Posterior vena cava (tissue), 2 donors: Measurements from ENCODE around the gene CTSH. TPM values are rescaled to one million over a fixed set of nuclear protein-coding genes. Genes with fewer than 3 reads are reported as not detected.
"Not testable (repeated sequence)": the region's sequence is repeated elsewhere in the genome, so short reads cannot be mapped to it uniquely, and the experiment has no call there.

ENCODE experiments used
- DNase-seq: peaks from one replicate; pipeline ENCODE4 v3.0.0-alpha.2; 2020; ENCODE audit warnings: low spot score
- intact Hi-C, 2 donors: fragments of 100-400 bp; cut with DNase I; formaldehyde crosslinking; loops; one replicate each; pipeline versions ENCODE4 v1.14.1 to v1.14.2; 2022 to 2023
- total RNA-seq, 2 donors: library from RNA; stranded (reverse); fragmentation: NEBNext Ultra II Directional; extraction: Animal tissue kit (Norgen Biotek cat#: 25700); gene quantifications; one replicate each; pipeline ENCODE4 v1.2.1, GENCODE V29; 2021
- donor health status: DM: yes; HTN: yes; CAD: no.
- donor health status: DM: yes; HTN: yes; CAD: no.

Gene CTSH
- total RNA-seq, 2 donors from 2014 or later, result 40.0 to 129 TPM

GRCh38 chr15:78928176-78928575 is 16.7 kb downstream of the CTSH start:
- intact Hi-C loops, DNase-seq: not testable (repeated sequence)

DNA sequence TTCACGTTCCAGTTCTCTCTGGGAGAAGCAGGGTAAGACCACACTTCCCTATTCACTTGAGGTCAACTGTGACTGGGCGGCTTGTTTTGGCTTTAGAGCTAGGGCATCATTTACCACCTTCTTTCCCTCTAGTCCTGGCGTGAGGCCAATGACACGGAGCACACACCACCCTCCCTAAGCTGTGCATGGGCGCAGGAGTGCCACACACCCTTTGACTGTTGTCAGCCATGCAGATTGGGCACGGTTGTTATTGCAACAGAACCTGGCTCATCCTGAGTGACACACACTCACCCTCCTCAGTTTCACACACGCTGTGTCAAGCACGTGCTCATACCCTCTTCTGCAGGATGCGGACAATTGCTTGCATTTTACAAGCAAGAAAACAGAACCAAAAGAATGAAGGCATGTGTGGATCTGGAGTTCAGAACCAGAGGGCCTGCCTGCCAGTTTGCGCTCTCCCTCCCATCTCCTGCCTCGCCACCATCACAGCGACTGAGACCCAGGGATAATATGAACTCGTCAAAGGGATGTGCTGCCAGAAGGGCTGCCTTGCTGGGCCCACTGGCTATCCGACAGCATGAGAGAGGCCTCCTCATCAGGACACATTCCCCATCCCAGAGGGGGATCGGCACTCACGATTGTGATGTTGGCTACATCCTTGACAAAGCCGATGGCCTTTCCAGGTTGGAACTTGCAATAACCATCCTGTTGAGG is 17.6 kb downstream of the CTSH start:
- DNase-seq, result no peak
- intact Hi-C loops, result no loop called here

DNA sequence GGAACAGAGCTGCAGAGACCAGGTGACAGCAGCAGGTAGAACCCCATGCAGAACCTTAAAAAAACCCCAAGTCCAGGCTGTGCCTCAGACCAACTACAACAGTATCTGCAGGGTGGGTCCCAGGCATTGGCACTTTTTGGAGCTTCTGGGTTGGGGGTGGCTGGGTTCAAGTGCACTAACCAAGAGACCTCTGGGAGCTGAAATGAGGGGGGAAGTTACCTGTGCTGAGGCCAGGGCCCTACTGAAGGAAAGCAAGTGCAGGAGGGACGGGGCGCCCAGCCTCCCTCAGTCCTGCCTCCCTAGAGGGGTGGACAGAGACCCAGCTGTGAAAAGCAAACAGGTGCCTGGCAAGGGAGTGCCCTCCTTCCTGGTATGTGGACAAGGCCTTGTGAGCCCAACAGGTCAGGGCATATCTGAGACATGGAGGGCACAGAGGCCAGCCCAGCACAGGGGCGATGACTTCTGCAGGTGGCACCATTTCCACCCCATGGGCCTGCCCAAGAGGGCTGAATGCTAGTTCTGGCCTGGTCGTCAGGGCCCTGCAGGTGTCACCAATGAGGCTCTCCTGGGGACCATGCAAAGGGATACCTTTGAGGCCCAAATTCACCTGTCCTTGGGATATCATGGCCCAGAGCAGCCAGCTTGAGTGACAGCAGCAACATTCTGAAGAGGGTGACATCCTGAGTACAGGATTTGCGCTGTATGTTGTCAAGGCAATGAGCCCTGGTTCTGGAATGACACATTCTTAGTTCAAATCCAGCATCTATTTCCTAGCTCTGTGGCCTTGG is 18.7 kb downstream of the CTSH start:
- no peak for DNase-seq
- intact Hi-C loops, result no loop called here

GRCh38 chr15:78925076-78925624 is 19.7 kb downstream of the CTSH start:
- no peak for DNase-seq
- intact Hi-C loops, result no loop called here

GRCh38 chr15:78923480-78924360 is 21.1 kb downstream of the CTSH start:
- intact Hi-C loops, result no loop called here
- DNase-seq, result no peak

- no peak for DNase-seq
- intact Hi-C loops, result no loop called here
Observed at GRCh38 chr15:78923015-78923414, 21.8 kb downstream of the CTSH start.

DNA sequence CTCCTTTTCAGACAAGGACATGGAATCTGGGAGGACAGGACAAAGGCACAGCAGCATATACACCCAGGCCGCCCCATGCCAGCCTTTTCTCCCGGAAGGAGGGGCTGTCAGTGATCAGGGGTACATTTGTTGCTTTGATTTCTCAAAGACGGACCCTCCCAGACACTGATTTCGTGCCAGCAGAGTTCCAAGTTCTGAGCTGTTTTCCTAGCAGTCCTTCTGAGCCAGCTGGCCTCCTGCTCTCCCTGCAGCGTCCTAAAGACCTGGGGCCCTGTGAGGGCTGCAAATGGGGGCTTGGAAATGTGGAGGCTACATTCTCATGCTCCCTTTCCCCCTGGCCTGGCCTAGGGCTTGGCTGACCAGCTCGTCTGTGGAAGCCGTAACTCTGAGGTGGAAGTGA is 22.3 kb downstream of the CTSH start:
- intact Hi-C loops, result no loop called here
- DNase-seq, result no peak

- DNase-seq, result no peak
- intact Hi-C loops, result no loop called here
Observed at GRCh38 chr15:78921940-78922339, 22.9 kb downstream of the CTSH start.

DNA sequence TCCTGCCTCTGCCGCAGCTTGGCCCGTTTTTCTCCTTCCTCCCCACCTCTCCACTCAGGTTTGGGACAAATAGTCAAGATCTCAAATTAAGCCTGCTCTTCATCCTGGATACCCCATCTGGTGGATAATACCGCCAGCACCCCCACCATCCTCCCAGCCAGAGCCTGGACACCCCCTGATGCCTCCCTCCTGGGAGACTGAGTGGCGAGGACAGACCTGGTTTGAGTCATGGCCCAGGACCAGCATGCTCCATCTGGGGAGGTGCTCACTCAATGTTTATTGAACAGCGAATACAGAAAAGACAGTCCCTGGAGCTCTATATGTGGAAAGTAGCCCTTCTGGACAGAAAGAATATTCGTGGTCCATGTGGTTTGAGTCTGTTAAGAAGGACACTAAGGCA is 23.3 kb downstream of the CTSH start:
- intact Hi-C loops, result no loop called here
- no peak for DNase-seq

DNA sequence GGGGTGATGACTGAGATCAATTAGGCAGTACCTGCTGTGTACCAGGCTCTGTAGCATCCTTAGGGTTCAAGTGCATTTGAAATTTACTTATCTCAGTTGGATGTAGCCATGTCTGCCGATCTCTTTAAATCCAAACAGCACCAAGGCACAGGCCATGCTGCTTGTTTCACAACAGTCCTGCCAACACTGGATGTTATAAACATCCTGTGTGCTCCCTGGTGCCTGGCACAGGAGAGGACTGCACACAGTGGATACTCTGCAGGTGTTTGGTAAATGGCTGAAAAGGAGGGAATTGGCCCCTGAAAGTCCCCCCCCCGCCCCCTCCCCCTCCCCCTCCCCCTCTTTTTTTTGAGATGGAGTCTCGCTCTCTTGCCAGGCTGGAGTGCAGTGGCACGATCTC is 27.0 kb downstream of the CTSH start:
- intact Hi-C loops, result loop anchor here in 1 of 2 donors (10.0 kb wide), 1 partner anchor 267 kb away; no protein-coding TSS in a partner anchor
- no peak for DNase-seq

DNA sequence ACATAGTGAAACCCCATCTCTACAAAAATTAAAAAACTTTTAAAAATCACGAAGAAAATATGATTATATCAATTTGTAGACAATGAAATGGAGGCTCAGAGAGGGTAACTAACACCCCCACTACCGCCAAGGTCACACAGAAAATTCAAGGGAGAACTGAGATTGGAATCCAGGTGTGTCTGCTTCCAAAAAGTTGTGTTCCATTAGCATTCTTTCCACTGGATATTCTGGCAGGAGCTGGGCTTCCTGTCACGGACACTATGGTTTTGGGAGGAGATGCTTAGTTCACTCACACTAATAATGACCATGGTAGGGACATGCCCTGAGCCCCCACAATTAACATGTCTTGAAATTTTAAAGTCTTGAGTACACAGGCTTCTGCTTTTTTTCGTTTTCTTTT is 28.8 kb downstream of the CTSH start:
- intact Hi-C loops, result loop anchor here in 1 of 2 donors (10.0 kb wide), 1 partner anchor 269 kb away; no protein-coding TSS in a partner anchor
- no peak for DNase-seq

GRCh38 chr15:78915341-78916087 is 29.3 kb downstream of the CTSH start:
- DNase-seq, result peak; percentile 91
- intact Hi-C loops, result loop anchor here in 1 of 2 donors (10.0 kb wide), 1 partner anchor 269 kb away; no protein-coding TSS in a partner anchor

- no peak for DNase-seq
- intact Hi-C loops, result loop anchor here (5.0 to 10.0 kb wide), 2 partner anchors 108 to 271 kb away; no protein-coding TSS in a partner anchor
Observed at GRCh38 chr15:78914027-78914764, 30.6 kb downstream of the CTSH start.

GRCh38 chr15:78913012-78913411 is 31.8 kb downstream of the CTSH start:
- intact Hi-C loops, result loop anchor here (5.0 to 10.0 kb wide), 2 partner anchors 109 to 272 kb away; no protein-coding TSS in a partner anchor

GRCh38 chr15:78912316-78912715 is 32.5 kb downstream of the CTSH start:
- DNase-seq, result no peak
- intact Hi-C loops, result loop anchor here (5.0 to 10.0 kb wide), 2 partner anchors 110 to 272 kb away; no protein-coding TSS in a partner anchor

More at GRCh38 chr15:78913012-78913411, 31.8 kb downstream of the CTSH start:
- DNase-seq, result no peak

- intact Hi-C loops, result loop anchor here (5.0 to 10.0 kb wide), 2 partner anchors 112 to 275 kb away; no protein-coding TSS in a partner anchor
- no peak for DNase-seq
Observed at GRCh38 chr15:78910271-78910670, 34.6 kb downstream of the CTSH start.

DNA sequence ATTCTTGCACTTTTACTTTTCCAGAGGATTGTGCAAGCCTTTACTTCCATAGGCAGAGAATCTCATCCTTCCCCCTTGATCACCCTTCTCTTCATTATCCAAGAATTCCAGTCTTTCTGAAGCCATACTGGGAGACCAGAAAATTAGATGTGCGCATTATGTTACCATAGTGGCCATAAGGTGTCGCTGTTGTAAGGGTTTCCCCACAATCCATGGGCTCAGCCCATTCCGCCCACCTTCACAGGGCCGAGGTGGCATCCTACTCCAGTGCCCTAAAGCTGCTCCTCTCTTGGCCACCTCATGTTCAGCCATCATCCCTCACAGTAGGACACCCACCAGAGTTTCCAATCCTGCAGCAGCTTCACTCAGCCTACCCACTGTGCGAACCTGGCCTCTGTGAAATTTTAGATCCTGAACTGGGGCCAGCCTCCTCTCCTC is 35.0 kb downstream of the CTSH start:
- intact Hi-C loops, result loop anchor here (2.0 to 10.0 kb wide), 3 partner anchors 69 to 275 kb away; no protein-coding TSS in a partner anchor
- no peak for DNase-seq
